Ureter (tissue), 1 donor: ENCODE measurements around the gene ATP5F1B. TPM values are rescaled to one million over a fixed set of nuclear protein-coding genes. Genes with fewer than 3 reads are reported as not detected.

Source experiments
- DNase-seq: peaks from one replicate; pipeline ENCODE4 v3.0.0-alpha.2; 2020; ENCODE audit warnings: low spot score
- total RNA-seq: library from RNA; stranded (reverse); gene quantifications from one replicate; pipeline ENCODE4 v1.2.4, GENCODE V29; 2023
- donor health status: DM: yes; HTN: yes; CAD: no.

The ATP5F1B gene
- total RNA-seq, 1 donor from 2014 or later, result 601 TPM

- DNase-seq, result peak; percentile 37
Observed at GRCh38 chr12:56648023-56648422, 2.2 kb upstream of the ATP5F1B start.

GRCh38 chr12:56645201-56645716, 525 bp downstream of the ATP5F1B start:
- DNase-seq, result no peak

- no peak for DNase-seq
Observed at GRCh38 chr12:56644654-56645053, 1.1 kb downstream of the ATP5F1B start.

- DNase-seq, result no peak
Observed at GRCh38 chr12:56641219-56641618, 4.6 kb downstream of the ATP5F1B start.

- DNase-seq, result no peak
Observed at GRCh38 chr12:56637621-56638020, 8.2 kb downstream of the ATP5F1B start.

- peak; percentile 98 for DNase-seq
Observed at GRCh38 chr12:56636675-56637540, 8.9 kb downstream of the ATP5F1B start.

- peak; percentile 95 for DNase-seq
Observed at GRCh38 chr12:56635806-56636674, 9.7 kb downstream of the ATP5F1B start.

- peak; percentile 83 for DNase-seq
Observed at GRCh38 chr12:56634837-56635791, 10.7 kb downstream of the ATP5F1B start.

GRCh38 chr12:56634242-56634836, 11.4 kb downstream of the ATP5F1B start:
- peak; percentile 75 for DNase-seq

GRCh38 chr12:56633468-56634241, 12.1 kb downstream of the ATP5F1B start:
- DNase-seq, result no peak

- no peak for DNase-seq
Observed at GRCh38 chr12:56632701-56633467, 12.9 kb downstream of the ATP5F1B start.

- DNase-seq, result peak; percentile 83
Observed at GRCh38 chr12:56631790-56632700, 13.7 kb downstream of the ATP5F1B start.

GRCh38 chr12:56630180-56630632, 15.6 kb downstream of the ATP5F1B start, which contains the start of gene BAZ2A:
Gene BAZ2A (minus strand): TSS chr12:56630326. CDS start chr12:56617530, 12,796 bp downstream.
- peak; percentile 89 for DNase-seq

GRCh38 chr12:56629459-56630179, 16.2 kb downstream of the ATP5F1B start:
- peak; percentile 55 for DNase-seq

GRCh38 chr12:56628671-56629458, 16.9 kb downstream of the ATP5F1B start:
- peak; percentile 65 for DNase-seq

GRCh38 chr12:56626701-56627100, 19.1 kb downstream of the ATP5F1B start:
- no peak for DNase-seq
